H1 (cell line): ENCODE data around the gene BCL2L13.

Source experiments
- CTCF ChIP-seq, 3 experiments: IDR thresholded peaks; 1 replicate in 2 of 3; 2 replicates in 1 of 3; pipeline versions ENCODE4 v1.5.1 to v1.6.1; 2011; ENCODE audit warnings: low read length in 3 of 3, mild to moderate bottlenecking in 3 of 3, inconsistent platforms in 2 of 3, low read depth in 1 of 3, moderate library complexity in 1 of 3; ENCODE audit not compliant: insufficient read depth in 1 of 3; ENCODE audit errors: control extremely low read depth in 1 of 3
- EP300 ChIP-seq, 2 experiments: IDR thresholded peaks; 1 replicate in 1 of 2; 2 replicates in 1 of 2; pipeline ENCODE4 v1.6.1; 2011 to 2012; ENCODE audit warnings: low read depth in 2 of 2, low read length in 2 of 2, mild to moderate bottlenecking in 2 of 2, borderline replicate concordance in 1 of 2, inconsistent platforms in 1 of 2, moderate library complexity in 1 of 2
- JUND ChIP-seq: IDR thresholded peaks from 2 replicates; pipeline ENCODE4 v1.6.1; 2011; ENCODE audit warnings: mild to moderate bottlenecking, improper control_type of control experiment, low read length
- POLR2A ChIP-seq, 2 experiments: IDR thresholded peaks; 1 replicate in 1 of 2; 2 replicates in 1 of 2; pipeline ENCODE4 v1.6.1; 2011; ENCODE audit warnings: low read depth in 2 of 2, low read length in 2 of 2, mild to moderate bottlenecking in 2 of 2; ENCODE audit errors: control extremely low read depth in 1 of 2
- POU5F1 ChIP-seq: IDR thresholded peaks from 2 replicates; pipeline ENCODE4 v1.6.1; 2011; ENCODE audit warnings: low read depth, mild to moderate bottlenecking, low read length, moderate library complexity
- TBP ChIP-seq: IDR thresholded peaks from 2 replicates; pipeline ENCODE4 v1.6.1; 2011; ENCODE audit warnings: low read depth, low read length, improper control_type of control experiment
- TCF12 ChIP-seq: IDR thresholded peaks from 2 replicates; pipeline ENCODE4 v1.6.1; 2011; ENCODE audit warnings: low read depth, mild to moderate bottlenecking, low read length
- ZNF274 ChIP-seq: IDR thresholded peaks from 2 replicates; pipeline ENCODE4 v1.7.0; 2012; ENCODE audit warnings: low read length, borderline replicate concordance; ENCODE audit errors: extremely low read depth

DNA sequence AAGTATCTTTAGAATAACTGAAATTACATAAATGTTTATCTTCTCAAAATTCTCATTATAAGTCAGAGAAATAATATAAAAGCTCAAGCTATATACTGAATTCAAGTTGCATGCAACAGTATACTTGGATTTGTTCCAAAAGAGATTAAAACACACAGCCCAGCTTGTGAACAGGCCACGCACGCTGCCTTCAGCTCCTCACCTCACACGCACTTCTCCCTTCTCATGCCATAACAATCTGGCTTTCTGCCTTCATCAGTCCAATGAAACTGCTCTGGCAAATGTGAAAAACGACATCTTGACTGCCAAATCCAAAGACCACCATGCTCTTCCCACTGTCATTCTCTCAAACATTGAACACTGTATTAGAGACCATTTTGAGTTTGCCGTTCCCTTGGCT lies 32.1 kb upstream of the BCL2L13 start:
- TF ChIP-seq POU5F1, result no peak
- no peak for TF ChIP-seq CTCF (IDR thresholded peaks at IDR 0.05; ENCODE audit: control extremely low read depth in 1 of 3, insufficient read depth in 1 of 3, low read depth in 1 of 3, low read length in 3 of 3)
- TF ChIP-seq EP300 (IDR thresholded peaks at IDR 0.05; ENCODE audit: borderline replicate concordance in 1 of 2, low read depth in 2 of 2, low read length in 2 of 2), result no peak
- no peak for TF ChIP-seq JUND
- no peak for TF ChIP-seq POLR2A (IDR thresholded peaks at IDR 0.05; ENCODE audit: control extremely low read depth in 1 of 2, low read depth in 2 of 2, low read length in 2 of 2)
- TF ChIP-seq ZNF274, result no peak
- TF ChIP-seq TCF12, result no peak
- TF ChIP-seq TBP, result no peak
